ENCODE measurements around the gene RIN2. TPM values are rescaled to one million over a fixed set of nuclear protein-coding genes. Genes with fewer than 3 reads are reported as not detected.

Gene RIN2
- total RNA-seq, 2 donors from 2014 or later: 20.4 to 34.0 TPM

- H3K4me1 ChIP-seq: peaks cover 10% of the 10 kb centered on the region
- no peaks in the 10 kb centered on the region for H3K9me3 ChIP-seq
- ATAC-seq (no peak), DNase-seq (no peak)
- no peaks in the 10 kb centered on the region for H3K27me3 ChIP-seq
- H3K4me3 ChIP-seq: no peak overlapping the region
- WGBS, 2 donors: 82 to 83% methylated on average over 4 of the region's 4 CpGs
- no peak overlapping the region for H3K27ac ChIP-seq
- TF ChIP-seq POLR2A (IDR thresholded peaks at IDR 0.05): no peak
- no peak for TF ChIP-seq CTCF (IDR thresholded peaks at IDR 0.05)
- intact Hi-C loops (cut with DNase I): no loop called here
- H3K36me3 ChIP-seq (replicated peaks in 1 of 2; ENCODE audit: insufficient read depth in 1 of 2, low read depth in 2 of 2): no peaks in the 10 kb centered on the region
Observed at GRCh38 chr20:19747903-19748302, 10.2 kb upstream of the RIN2 start.

- intact Hi-C loops (cut with DNase I): no loop called here
- WGBS, 2 donors: 83 to 85% methylated on average over 2 of the region's 2 CpGs
Observed at GRCh38 chr20:19748681-19749080, 9.4 kb upstream of the RIN2 start.

GRCh38 chr20:19749618-19750071, 8.4 kb upstream of the RIN2 start:
- H3K4me3 ChIP-seq: no peak overlapping the region
- peaks cover 10% of the 10 kb centered on the region for H3K4me1 ChIP-seq
- H3K27ac ChIP-seq: no peak overlapping the region
- H3K36me3 ChIP-seq (replicated peaks in 1 of 2; ENCODE audit: insufficient read depth in 1 of 2, low read depth in 2 of 2): no peaks in the 10 kb centered on the region
- TF ChIP-seq CTCF (IDR thresholded peaks at IDR 0.05) (no peak), POLR2A (IDR thresholded peaks at IDR 0.05) (no peak)
- ATAC-seq (no peak), DNase-seq (no peak)
- H3K27me3 ChIP-seq: no peaks in the 10 kb centered on the region
- H3K9me3 ChIP-seq: no peaks in the 10 kb centered on the region
- WGBS, 2 donors: 68 to 81% methylated on average over 3 of the region's 3 CpGs
- intact Hi-C loops (cut with DNase I): no loop called here

More at GRCh38 chr20:19748681-19749080, 9.4 kb upstream of the RIN2 start:
- DNase-seq (no peak), ATAC-seq (no peak)
- Histone ChIP-seq H3K4me3 (no peak overlapping the region), H3K9me3 (no peaks in the 10 kb centered on the region), H3K4me1 (peaks cover 10% of the 10 kb centered on the region), H3K27me3 (no peaks in the 10 kb centered on the region), H3K36me3 (replicated peaks in 1 of 2; ENCODE audit: insufficient read depth in 1 of 2, low read depth in 2 of 2) (no peaks in the 10 kb centered on the region), H3K27ac (no peak overlapping the region)
- TF ChIP-seq POLR2A (IDR thresholded peaks at IDR 0.05): no peak
- TF ChIP-seq CTCF (IDR thresholded peaks at IDR 0.05): no peak

- Histone ChIP-seq H3K4me1 (peaks cover 10% of the 10 kb centered on the region), H3K9me3 (no peaks in the 10 kb centered on the region), H3K36me3 (replicated peaks in 1 of 2; ENCODE audit: insufficient read depth in 1 of 2, low read depth in 2 of 2) (no peaks in the 10 kb centered on the region), H3K4me3 (no peak overlapping the region), H3K27me3 (no peaks in the 10 kb centered on the region), H3K27ac (no peak overlapping the region)
- ATAC-seq: no peak
- WGBS, 2 donors: 82 to 86% methylated on average over 4 of the region's 4 CpGs
- no peak for TF ChIP-seq POLR2A (IDR thresholded peaks at IDR 0.05)
- TF ChIP-seq CTCF (IDR thresholded peaks at IDR 0.05): no peak
- no peak for DNase-seq
- intact Hi-C loops (cut with DNase I): no loop called here
Observed at GRCh38 chr20:19750101-19750606, 7.9 kb upstream of the RIN2 start.
